ENCODE data around the gene STXBP6. TPM values are rescaled to one million over a fixed set of nuclear protein-coding genes. Genes with fewer than 3 reads are reported as not detected.

STXBP6 gene
- total and polyA plus RNA-seq, 2 of the 13 experiments (the other 11 are each of a cell fraction or from before 2014, with no cell fraction given): 35.3 to 42.8 TPM

- in situ Hi-C loops (cut with HindIII; ENCODE audit: extremely low pct_ligation_motif_present, low pct_unique_long_range_greater_than_20kb) (no loop called here), intact Hi-C loops (cut with micrococcal nuclease; ENCODE audit: unreplicated experiment) (no loop called here)
- ATAC-seq (no peak; the same call in 2 of the 3 replicates), FAIRE-seq (no peak), DNase-seq (ENCODE audit: low spot score) (no peak)
- H3K4me3 ChIP-seq (replicated peaks in 1 of 3; ENCODE audit: insufficient read depth in 1 of 3, low read depth in 2 of 3, low read length in 3 of 3): no peak overlapping the region
- no peak overlapping the region for H3K4me2 ChIP-seq (ENCODE audit: low read depth, low read length)
- ChIA-PET CTCF (ENCODE audit: low intra/inter-chr PET ratio, low total read pairs) (no interaction called here), POLR2A (no interaction called here)
- H3K27ac ChIP-seq (ENCODE audit: extremely low read length, insufficient read depth, low read length): no peak overlapping the region
- TF ChIP-seq PCBP1 (IDR thresholded peaks at IDR 0.05; ENCODE audit: borderline replicate concordance, low read depth, low read length): no peak
- 0 out of 2 replicates have a peak, but pooled peaks have one; percentile 5 for TF ChIP-seq KAT2B (IDR thresholded peaks at IDR 0.05; ENCODE audit: borderline replicate concordance, low read depth, low read length)
- no peak for TF ChIP-seq HDAC6 (IDR thresholded peaks at IDR 0.05; ENCODE audit: low read depth, low read length)
- 0 out of 2 replicates have a peak, but pooled peaks have one; percentile 57 for TF ChIP-seq SMYD3 (CRISPR knock-in tag; IDR thresholded peaks at IDR 0.05)
- TF ChIP-seq ZNF557 (CRISPR knock-in tag; IDR thresholded peaks at IDR 0.05): no peak
- no peak for TF ChIP-seq CREB1 (IDR thresholded peaks at IDR 0.05)
- TF ChIP-seq CREB1 (CRISPR knock-in tag; IDR thresholded peaks at IDR 0.05): no peak
- TF ChIP-seq NR2C2 (CRISPR knock-in tag; IDR thresholded peaks at IDR 0.05; ENCODE audit: borderline replicate concordance): no peak
- TF ChIP-seq TAF1 (CRISPR knock-in tag; IDR thresholded peaks at IDR 0.05): no peak
- peaks cover 0 to 2% of the 10 kb centered on the region in 2 experiments; a peak in 3 of 5 replicates for H3K36me3 ChIP-seq (replicated peaks in 1 of 2; ENCODE audit: control insufficient read depth in 1 of 2, insufficient read depth in 2 of 2, low read length in 2 of 2)
- no peaks in the 10 kb centered on the region for H3K79me2 ChIP-seq (ENCODE audit: insufficient read depth, low read length)
- no peak overlapping the region for H2AFZ ChIP-seq (ENCODE audit: low read length)
- peaks cover 8% of the 10 kb centered on the region; the same call in 1 of the 2 replicates for H3K4me1 ChIP-seq (ENCODE audit: insufficient read depth, low read length)
- H3K9ac ChIP-seq (ENCODE audit: insufficient read depth, low read depth, low read length): no peak overlapping the region
- H3K27me3 ChIP-seq (ENCODE audit: control insufficient read depth in 1 of 2, insufficient read depth in 2 of 2, low read length in 2 of 2): no peaks in the 10 kb centered on the region
- no peaks in the 10 kb centered on the region for H4K20me1 ChIP-seq (ENCODE audit: insufficient read depth, low read length)
- no peaks in the 10 kb centered on the region for H3K9me3 ChIP-seq (ENCODE audit: low read length)
- BruUV-seq (replicated peaks): no TSS peak
Measured at GRCh38 chr14:24851837-24852236, 198.1 kb downstream of the STXBP6 start.

- Histone ChIP-seq H4K20me1 (ENCODE audit: insufficient read depth, low read length) (no peaks in the 10 kb centered on the region), H3K27ac (ENCODE audit: extremely low read length, insufficient read depth, low read length) (no peak overlapping the region), H3K36me3 (replicated peaks in 1 of 2; ENCODE audit: control insufficient read depth in 1 of 2, insufficient read depth in 2 of 2, low read length in 2 of 2) (peaks cover 0 to 2% of the 10 kb centered on the region in 2 experiments; a peak in 3 of 5 replicates), H3K4me3 (replicated peaks in 1 of 3; ENCODE audit: insufficient read depth in 1 of 3, low read depth in 2 of 3, low read length in 3 of 3) (no peak overlapping the region), H3K79me2 (ENCODE audit: insufficient read depth, low read length) (no peaks in the 10 kb centered on the region), H3K9me3 (ENCODE audit: low read length) (no peaks in the 10 kb centered on the region), H3K4me2 (ENCODE audit: low read depth, low read length) (no peak overlapping the region), H3K9ac (ENCODE audit: insufficient read depth, low read depth, low read length) (no peak overlapping the region), H2AFZ (ENCODE audit: low read length) (no peak overlapping the region), H3K27me3 (ENCODE audit: control insufficient read depth in 1 of 2, insufficient read depth in 2 of 2, low read length in 2 of 2) (no peaks in the 10 kb centered on the region), H3K4me1 (ENCODE audit: insufficient read depth, low read length) (peaks cover 9% of the 10 kb centered on the region)
- no peak for FAIRE-seq
- CTCF ChIA-PET (ENCODE audit: low intra/inter-chr PET ratio, low total read pairs): no interaction called here
- no peak for DNase-seq (ENCODE audit: low spot score)
- intact Hi-C loops (cut with micrococcal nuclease; ENCODE audit: unreplicated experiment) (no loop called here), in situ Hi-C loops (cut with HindIII; ENCODE audit: extremely low pct_ligation_motif_present, low pct_unique_long_range_greater_than_20kb) (no loop called here)
- POLR2A ChIA-PET: no interaction called here
- ATAC-seq: no peak
- BruUV-seq (replicated peaks): no TSS peak
- 95% methylated on average over 4 of the region's 4 CpGs for WGBS (ENCODE audit: low lambda C conversion rate)
- TF ChIP-seq RFXAP (CRISPR knock-in tag; IDR thresholded peaks at IDR 0.05; ENCODE audit: borderline replicate concordance) (no peak), PRMT3 (CRISPR knock-in tag; IDR thresholded peaks at IDR 0.05; ENCODE audit: borderline replicate concordance, low read depth) (no peak), SALL1 (CRISPR knock-in tag; IDR thresholded peaks at IDR 0.05) (no peak), CBFB (CRISPR knock-in tag; IDR thresholded peaks at IDR 0.05) (no peak), ZNF609 (CRISPR knock-in tag; IDR thresholded peaks at IDR 0.05; ENCODE audit: borderline replicate concordance) (no peak), PITX1 (CRISPR knock-in tag; IDR thresholded peaks at IDR 0.05) (no peak), ZFP37 (CRISPR knock-in tag; IDR thresholded peaks at IDR 0.05; ENCODE audit: borderline replicate concordance) (no peak)
Measured at GRCh38 chr14:24851406-24851805, 198.5 kb downstream of the STXBP6 start.

All from HepG2 (cell line).